ENCODE results near the gene PSME3IP1.

DNA sequence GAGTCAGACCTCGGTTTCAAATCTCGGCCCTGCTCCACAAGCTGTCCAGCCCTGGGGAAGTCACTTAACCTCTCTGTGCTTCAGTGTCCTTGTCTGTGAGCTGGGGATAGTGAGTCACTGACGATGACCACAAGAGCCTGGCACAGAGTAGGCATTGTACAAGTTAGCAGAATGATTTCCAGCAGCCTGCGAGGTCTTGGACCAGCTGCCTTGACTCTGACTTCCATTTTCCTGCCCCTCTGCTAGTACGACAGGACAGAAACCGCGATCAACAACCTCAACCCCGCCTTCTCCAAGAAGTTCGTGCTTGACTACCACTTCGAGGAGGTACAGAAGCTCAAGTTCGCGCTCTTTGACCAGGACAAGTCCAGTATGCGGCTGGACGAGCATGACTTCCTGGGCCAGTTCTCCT, 72.8 kb downstream of the PSME3IP1 start:
- TF ChIP-seq POLR2A (IDR thresholded peaks at IDR 0.05) = no peak
- TF ChIP-seq, protein P1, sequence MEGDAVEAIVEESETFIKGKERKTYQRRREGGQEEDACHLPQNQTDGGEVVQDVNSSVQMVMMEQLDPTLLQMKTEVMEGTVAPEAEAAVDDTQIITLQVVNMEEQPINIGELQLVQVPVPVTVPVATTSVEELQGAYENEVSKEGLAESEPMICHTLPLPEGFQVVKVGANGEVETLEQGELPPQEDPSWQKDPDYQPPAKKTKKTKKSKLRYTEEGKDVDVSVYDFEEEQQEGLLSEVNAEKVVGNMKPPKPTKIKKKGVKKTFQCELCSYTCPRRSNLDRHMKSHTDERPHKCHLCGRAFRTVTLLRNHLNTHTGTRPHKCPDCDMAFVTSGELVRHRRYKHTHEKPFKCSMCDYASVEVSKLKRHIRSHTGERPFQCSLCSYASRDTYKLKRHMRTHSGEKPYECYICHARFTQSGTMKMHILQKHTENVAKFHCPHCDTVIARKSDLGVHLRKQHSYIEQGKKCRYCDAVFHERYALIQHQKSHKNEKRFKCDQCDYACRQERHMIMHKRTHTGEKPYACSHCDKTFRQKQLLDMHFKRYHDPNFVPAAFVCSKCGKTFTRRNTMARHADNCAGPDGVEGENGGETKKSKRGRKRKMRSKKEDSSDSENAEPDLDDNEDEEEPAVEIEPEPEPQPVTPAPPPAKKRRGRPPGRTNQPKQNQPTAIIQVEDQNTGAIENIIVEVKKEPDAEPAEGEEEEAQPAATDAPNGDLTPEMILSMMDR (IDR thresholded peaks at IDR 0.05) = no peak

Measured in body of pancreas (tissue), 4 donors.